Gastroesophageal sphincter (tissue), 4 donors: ENCODE data around the gene USP31. TPM values are rescaled to one million over a fixed set of nuclear protein-coding genes. Genes with fewer than 3 reads are reported as not detected.

Experiments used
- ATAC-seq: fragments of 150-250 bp; one replicate; pipeline ENCODE4 v1.9.1; 2016; ENCODE audit warnings: mild to moderate bottlenecking, moderate library complexity
- H3K27ac ChIP-seq, 4 donors: fragments of 200-600 bp; sonication (generic) in 3 of 4; 1 replicate in 3 of 4; 2 replicates in 1 of 4; pipeline ENCODE4 v1.5.1; 2016 to 2019
- H3K27me3 ChIP-seq: fragments of 200-600 bp; sonication (generic); one replicate; pipeline ENCODE4 v1.5.1; 2019
- H3K36me3 ChIP-seq, 2 donors: fragments of 200-600 bp; sonication (generic); one replicate each; pipeline ENCODE4 v1.5.1; 2019; ENCODE audit warnings: control low read depth in 1 of 2
- H3K4me1 ChIP-seq, 3 donors: fragments of 200-600 bp; sonication (generic); 1 replicate in 2 of 3; 2 replicates in 1 of 3; pipeline ENCODE4 v1.5.1; 2016 to 2019; ENCODE audit warnings: control low read depth in 2 of 3
- H3K4me3 ChIP-seq, 2 donors: fragments of 200-600 bp; sonication (generic); one replicate each; pipeline ENCODE4 v1.5.1; 2019; ENCODE audit warnings: mild to moderate bottlenecking in 1 of 2, moderate library complexity in 1 of 2
- H3K9me3 ChIP-seq, 3 donors: fragments of 200-600 bp; sonication (generic); one replicate each; pipeline ENCODE4 v1.5.1; 2017 to 2019; ENCODE audit warnings: control low read depth in 2 of 3
- EP300 ChIP-seq: sonication (generic); formaldehyde crosslinking; IDR thresholded peaks from one replicate; pipeline ENCODE4 v1.6.1; 2017; ENCODE audit warnings: antibody characterized with exemption, mild to moderate bottlenecking
- POLR2A ChIP-seq, 2 donors: fragments of 450-650 bp; IDR thresholded peaks; one replicate each; pipeline ENCODE4 v1.6.1; 2017; ENCODE audit warnings: antibody characterized with exemption in 2 of 2, mild to moderate bottlenecking in 2 of 2, moderate library complexity in 1 of 2
- POLR2AphosphoS5 ChIP-seq: sonication (generic); formaldehyde crosslinking; IDR thresholded peaks from one replicate; pipeline ENCODE4 v1.6.1; 2017; ENCODE audit warnings: antibody characterized with exemption
- WGBS, 2 donors: methylation state at CpG; one replicate each; pipeline ENCODE4 v1.1.5; 2018; ENCODE audit warnings: low coverage in 1 of 2; 5-methylcytosine and 5-hydroxymethylcytosine counted together
- total RNA-seq, 4 donors: library from RNA; depleted of rRNA; stranded (reverse); fragments of >200 nt; gene quantifications; one replicate each; pipeline ENCODE4 v1.1.0, GENCODE V29; 2016
- TF ChIP-seq, protein P1 (sequence below), 4 experiments: fragments of 200-600 bp in 2 of 4; fragments of 450-650 bp in 2 of 4; sonication (generic) in 1 of 4; IDR thresholded peaks; one replicate each; pipeline ENCODE4 v1.5.1; 2017 to 2019; ENCODE audit warnings: antibody characterized with exemption in 4 of 4, mild to moderate bottlenecking in 2 of 4, moderate library complexity in 2 of 4

USP31 gene
- total RNA-seq, 4 donors from 2014 or later, result 11.2 to 37.7 (median 26.6) TPM

- no peak for ATAC-seq
- Histone ChIP-seq H3K27ac (no peak overlapping the region), H3K4me3 (no peak overlapping the region), H3K27me3 (no peaks in the 10 kb centered on the region), H3K36me3 (peaks cover 0 to 75% of the 10 kb centered on the region in 2 donors), H3K4me1 (peaks cover 0 to 9% (median 0%) of the 10 kb centered on the region in 3 donors), H3K9me3 (no peaks in the 10 kb centered on the region)
- 83 to 90% methylated on average over 3 to 4 of the region's 4 CpGs for WGBS, 2 donors
- TF ChIP-seq, protein P1, sequence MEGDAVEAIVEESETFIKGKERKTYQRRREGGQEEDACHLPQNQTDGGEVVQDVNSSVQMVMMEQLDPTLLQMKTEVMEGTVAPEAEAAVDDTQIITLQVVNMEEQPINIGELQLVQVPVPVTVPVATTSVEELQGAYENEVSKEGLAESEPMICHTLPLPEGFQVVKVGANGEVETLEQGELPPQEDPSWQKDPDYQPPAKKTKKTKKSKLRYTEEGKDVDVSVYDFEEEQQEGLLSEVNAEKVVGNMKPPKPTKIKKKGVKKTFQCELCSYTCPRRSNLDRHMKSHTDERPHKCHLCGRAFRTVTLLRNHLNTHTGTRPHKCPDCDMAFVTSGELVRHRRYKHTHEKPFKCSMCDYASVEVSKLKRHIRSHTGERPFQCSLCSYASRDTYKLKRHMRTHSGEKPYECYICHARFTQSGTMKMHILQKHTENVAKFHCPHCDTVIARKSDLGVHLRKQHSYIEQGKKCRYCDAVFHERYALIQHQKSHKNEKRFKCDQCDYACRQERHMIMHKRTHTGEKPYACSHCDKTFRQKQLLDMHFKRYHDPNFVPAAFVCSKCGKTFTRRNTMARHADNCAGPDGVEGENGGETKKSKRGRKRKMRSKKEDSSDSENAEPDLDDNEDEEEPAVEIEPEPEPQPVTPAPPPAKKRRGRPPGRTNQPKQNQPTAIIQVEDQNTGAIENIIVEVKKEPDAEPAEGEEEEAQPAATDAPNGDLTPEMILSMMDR (IDR thresholded peaks at IDR 0.05), result no peak
- no peak for TF ChIP-seq POLR2AphosphoS5
- TF ChIP-seq EP300, result no peak
- no peak for TF ChIP-seq POLR2A (IDR thresholded peaks at IDR 0.05)
These were observed 61.2 kb downstream of the USP31 start for GRCh38 chr16:23088018-23088417.

GRCh38 chr16:23085949-23086348 is 63.3 kb downstream of the USP31 start:
- Histone ChIP-seq H3K36me3 (peaks cover 0 to 87% of the 10 kb centered on the region in 2 donors), H3K27me3 (no peaks in the 10 kb centered on the region), H3K4me1 (peaks cover 0 to 9% (median 0%) of the 10 kb centered on the region in 3 donors), H3K27ac (no peak overlapping the region), H3K9me3 (no peaks in the 10 kb centered on the region), H3K4me3 (no peak overlapping the region)
- no peak for ATAC-seq
- TF ChIP-seq POLR2A (IDR thresholded peaks at IDR 0.05), result no peak
- WGBS, 2 donors, result 90 to 91% methylated on average over 3 of the region's 3 CpGs

GRCh38 chr16:23082161-23082788 is 67.0 kb downstream of the USP31 start:
- H3K9me3 ChIP-seq, result no peaks in the 10 kb centered on the region
- WGBS, 2 donors, result 64 to 84% methylated on average over 5 to 6 of the region's 9 CpGs
- peaks cover 0 to 90% of the 10 kb centered on the region in 2 donors for H3K36me3 ChIP-seq
- TF ChIP-seq, protein P1 (IDR thresholded peaks at IDR 0.05), result no peak
- TF ChIP-seq POLR2AphosphoS5 (no peak), EP300 (no peak), POLR2A (IDR thresholded peaks at IDR 0.05) (no peak)
- ATAC-seq, result no peak
- H3K27me3 ChIP-seq, result no peaks in the 10 kb centered on the region
- no peak overlapping the region for H3K4me3 ChIP-seq
- no peak overlapping the region for H3K27ac ChIP-seq
- H3K4me1 ChIP-seq, result no peaks in the 10 kb centered on the region

GRCh38 chr16:23081675-23082119 is 67.6 kb downstream of the USP31 start:
- H3K36me3 ChIP-seq, result peaks cover 0 to 90% of the 10 kb centered on the region in 2 donors
- 59 to 60% methylated on average over 5 to 6 of the region's 6 CpGs for WGBS, 2 donors

DNA sequence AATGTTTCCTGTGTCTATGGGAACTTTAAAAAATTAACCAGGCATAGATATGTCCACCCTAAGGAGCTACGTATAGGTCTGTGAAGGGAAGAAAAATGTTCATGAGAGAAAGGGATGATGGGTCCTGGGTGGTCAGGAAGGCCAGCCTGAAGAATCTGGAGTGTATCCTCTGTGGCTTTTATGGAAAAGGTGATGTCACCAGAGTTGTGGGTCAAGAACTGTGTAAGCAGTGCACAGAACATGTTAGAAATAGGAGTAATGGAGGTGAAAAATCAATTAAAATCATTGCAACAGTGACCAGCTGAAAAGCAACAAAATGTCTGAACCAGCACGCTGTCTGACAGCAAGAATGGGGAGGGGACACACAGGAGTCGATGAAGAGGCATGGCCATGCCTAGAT is 68.5 kb downstream of the USP31 start:
- H3K36me3 ChIP-seq, result peaks cover 0 to 93% of the 10 kb centered on the region in 2 donors
- no peaks in the 10 kb centered on the region for H3K27me3 ChIP-seq
- WGBS, 2 donors, result 46 to 81% methylated on average over 3 of the region's 3 CpGs
- no peak overlapping the region for H3K27ac ChIP-seq
- no peaks in the 10 kb centered on the region for H3K4me1 ChIP-seq
- no peaks in the 10 kb centered on the region for H3K9me3 ChIP-seq
- TF ChIP-seq POLR2AphosphoS5 (no peak), EP300 (no peak), POLR2A (IDR thresholded peaks at IDR 0.05) (no peak)
- TF ChIP-seq, protein P1 (IDR thresholded peaks at IDR 0.05), result no peak
- no peak for ATAC-seq
- no peak overlapping the region for H3K4me3 ChIP-seq

More at GRCh38 chr16:23081675-23082119, 67.6 kb downstream of the USP31 start:
- H3K9me3 ChIP-seq, result no peaks in the 10 kb centered on the region
- no peak overlapping the region for H3K4me3 ChIP-seq
- no peaks in the 10 kb centered on the region for H3K27me3 ChIP-seq
- ATAC-seq, result no peak
- no peaks in the 10 kb centered on the region for H3K4me1 ChIP-seq
- no peak overlapping the region for H3K27ac ChIP-seq
- TF ChIP-seq POLR2A (IDR thresholded peaks at IDR 0.05) (no peak), POLR2AphosphoS5 (no peak), EP300 (no peak)
- TF ChIP-seq, protein P1 (IDR thresholded peaks at IDR 0.05), result no peak
